CD4-positive, alpha-beta T cell (primary cell): ENCODE results near the gene HSFX4. TPM values are rescaled to one million over a fixed set of nuclear protein-coding genes. Genes with fewer than 3 reads are reported as not detected.
"Not testable (repeated sequence)": the region's sequence is repeated elsewhere in the genome, so short reads cannot be mapped to it uniquely, and the experiment has no call there.

ENCODE experiments used
- ATAC-seq: fragments of 200-7000 bp; cut with Tn5 transposase; one replicate; pipeline ENCODE4 v1.10.0; 2022; ENCODE audit warnings: mild to moderate bottlenecking; ENCODE audit not compliant: poor library complexity
- CTCF ChIA-PET: fragments of 350-600 bp; sonication (Branson Sonifier 250); formaldehyde crosslinking; loops from one replicate; lab custom pipeline; 2021; ENCODE audit warnings: antibody characterized with exemption, inconsistent platforms; lab: Charles Lee
- POLR2A ChIA-PET: fragments of 350-600 bp; sonication (Branson Sonifier 250); formaldehyde crosslinking; loops from one replicate; lab custom pipeline; 2021; ENCODE audit warnings: antibody characterized with exemption, inconsistent platforms; lab: Charles Lee
- DNase-seq, 14 experiments: peaks; one replicate each; pipeline ENCODE4 v3.0.0-alpha.2; 2013 to 2020; ENCODE audit warnings: mixed read lengths in 2 of 14
- H3K27ac ChIP-seq, 2 donors: one replicate each; pipeline versions ENCODE4 v1.5.1 to v1.7.0; 2013; ENCODE audit warnings: low read length in 2 of 2, low read depth in 1 of 2, mild to moderate bottlenecking in 1 of 2
- H3K27me3 ChIP-seq, 2 experiments: 1 replicate in 1 of 2; 2 replicates in 1 of 2; pipeline versions ENCODE4 v1.6.1 to v1.7.0; 2013; ENCODE audit warnings: low read length in 2 of 2, control low read depth in 1 of 2, mild to moderate bottlenecking in 1 of 2, moderate library complexity in 1 of 2; ENCODE audit not compliant: insufficient read depth in 2 of 2, control insufficient read depth in 1 of 2
- H3K36me3 ChIP-seq: one replicate; pipeline ENCODE4 v1.6.1; 2013; ENCODE audit warnings: low read length, control low read depth; ENCODE audit not compliant: insufficient read depth
- H3K4me1 ChIP-seq: one replicate; pipeline ENCODE4 v1.6.1; 2013; ENCODE audit warnings: low read length, control low read depth; ENCODE audit not compliant: insufficient read depth
- H3K4me3 ChIP-seq: one replicate; pipeline ENCODE4 v1.5.1; 2013; ENCODE audit warnings: mild to moderate bottlenecking, low read length, moderate library complexity
- H3K9me3 ChIP-seq, 2 experiments: 1 replicate in 1 of 2; 2 replicates in 1 of 2; pipeline versions ENCODE4 v1.6.1 to v1.7.0; 2013; ENCODE audit warnings: low read length in 2 of 2, mild to moderate bottlenecking in 2 of 2, control low read depth in 1 of 2, moderate library complexity in 1 of 2; ENCODE audit not compliant: control insufficient read depth in 1 of 2, insufficient read depth in 1 of 2
- H3K27ac Mint-ChIP-seq: one replicate; pipeline ENCODE4 v1.8.0; 2020; ENCODE audit warnings: mixed read lengths
- H3K27me3 Mint-ChIP-seq: one replicate; pipeline ENCODE4 v1.8.0; 2021; ENCODE audit warnings: mixed read lengths
- H3K36me3 Mint-ChIP-seq: one replicate; pipeline ENCODE4 v1.8.0; 2021; ENCODE audit warnings: low read depth, mixed read lengths
- H3K4me1 Mint-ChIP-seq: one replicate; pipeline ENCODE4 v1.8.0; 2021; ENCODE audit warnings: low read depth, mixed read lengths
- H3K4me3 Mint-ChIP-seq: one replicate; pipeline ENCODE4 v1.8.0; 2020; ENCODE audit warnings: mild to moderate bottlenecking, mixed read lengths
- H3K9me3 Mint-ChIP-seq: one replicate; pipeline ENCODE4 v1.8.0; 2020; ENCODE audit warnings: mixed read lengths
- intact Hi-C, 2 experiments: fragments of 100-400 bp; cut with DNase I in 1 of 2; cut with micrococcal nuclease in 1 of 2; formaldehyde crosslinking; loops; one replicate each; pipeline versions ENCODE4 v1.15.1 to v1.9.0; 2023 to 2025; cut with DNase I, micrococcal nuclease
- total RNA-seq, 174 experiments: library from RNA in 2 of 174; stranded (reverse) in 2 of 174; gene quantifications; one replicate each; pipeline ENCODE4 v1.2.3 and lab custom pipeline; 2021 to 2026
- TF ChIP-seq, protein P1 (sequence below): fragments of 200-600 bp; IDR thresholded peaks from one replicate; pipeline ENCODE4 v1.8.0; 2022; ENCODE audit warnings: antibody characterized with exemption, mild to moderate bottlenecking

Gene HSFX4
- total RNA-seq, 2 experiments from 2014 or later: not detected

DNA sequence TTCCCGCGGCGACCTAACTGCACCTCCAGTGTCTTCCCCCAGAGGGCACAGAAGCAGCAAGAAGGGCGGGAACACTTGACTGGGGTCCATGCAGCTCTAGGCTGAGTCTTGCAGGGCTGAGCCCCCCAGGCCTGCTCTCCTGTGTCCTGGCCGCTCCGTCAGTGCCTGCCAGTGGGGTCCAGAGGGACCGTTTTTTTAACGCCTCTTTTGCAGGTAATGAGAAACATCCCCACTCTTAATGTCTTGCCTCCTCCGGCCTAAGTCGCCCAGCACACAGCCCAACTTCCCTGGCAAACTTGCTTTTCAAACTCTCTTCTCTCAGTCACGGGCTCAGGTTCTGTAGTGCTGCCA lies 11.3 kb downstream of the HSFX4 start:
- ATAC-seq, H3K9me3 Mint-ChIP-seq, H3K27ac ChIP-seq, DNase-seq, H3K4me1 Mint-ChIP-seq, H3K27me3 ChIP-seq, H3K27me3 Mint-ChIP-seq, H3K9me3 ChIP-seq, H3K36me3 ChIP-seq, H3K36me3 Mint-ChIP-seq, intact Hi-C loops: not testable (repeated sequence)
- H3K27ac Mint-ChIP-seq: peak overlapping the region; percentile 95
- CTCF ChIA-PET: interaction anchor here (0.7 kb wide), 1 partner anchor 413 kb away, joined by 3 read pairs; no protein-coding TSS in a partner anchor
- H3K4me3 ChIP-seq: peak overlapping the region; percentile 69
- TF ChIP-seq, protein P1, sequence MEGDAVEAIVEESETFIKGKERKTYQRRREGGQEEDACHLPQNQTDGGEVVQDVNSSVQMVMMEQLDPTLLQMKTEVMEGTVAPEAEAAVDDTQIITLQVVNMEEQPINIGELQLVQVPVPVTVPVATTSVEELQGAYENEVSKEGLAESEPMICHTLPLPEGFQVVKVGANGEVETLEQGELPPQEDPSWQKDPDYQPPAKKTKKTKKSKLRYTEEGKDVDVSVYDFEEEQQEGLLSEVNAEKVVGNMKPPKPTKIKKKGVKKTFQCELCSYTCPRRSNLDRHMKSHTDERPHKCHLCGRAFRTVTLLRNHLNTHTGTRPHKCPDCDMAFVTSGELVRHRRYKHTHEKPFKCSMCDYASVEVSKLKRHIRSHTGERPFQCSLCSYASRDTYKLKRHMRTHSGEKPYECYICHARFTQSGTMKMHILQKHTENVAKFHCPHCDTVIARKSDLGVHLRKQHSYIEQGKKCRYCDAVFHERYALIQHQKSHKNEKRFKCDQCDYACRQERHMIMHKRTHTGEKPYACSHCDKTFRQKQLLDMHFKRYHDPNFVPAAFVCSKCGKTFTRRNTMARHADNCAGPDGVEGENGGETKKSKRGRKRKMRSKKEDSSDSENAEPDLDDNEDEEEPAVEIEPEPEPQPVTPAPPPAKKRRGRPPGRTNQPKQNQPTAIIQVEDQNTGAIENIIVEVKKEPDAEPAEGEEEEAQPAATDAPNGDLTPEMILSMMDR: peak; percentile 38
- POLR2A ChIA-PET: interaction anchor here (1.1 to 4.0 kb wide), 4 partner anchors 401 to 753 kb away, joined by 6 to 102 read pairs (median 29); partner anchors contain the start of genes EOLA1, IDS, MTM1 and MTMR1
- H3K4me1 ChIP-seq: peaks cover 15% of the 10 kb centered on the region
- peak overlapping the region; percentile 94 for H3K4me3 Mint-ChIP-seq

DNA sequence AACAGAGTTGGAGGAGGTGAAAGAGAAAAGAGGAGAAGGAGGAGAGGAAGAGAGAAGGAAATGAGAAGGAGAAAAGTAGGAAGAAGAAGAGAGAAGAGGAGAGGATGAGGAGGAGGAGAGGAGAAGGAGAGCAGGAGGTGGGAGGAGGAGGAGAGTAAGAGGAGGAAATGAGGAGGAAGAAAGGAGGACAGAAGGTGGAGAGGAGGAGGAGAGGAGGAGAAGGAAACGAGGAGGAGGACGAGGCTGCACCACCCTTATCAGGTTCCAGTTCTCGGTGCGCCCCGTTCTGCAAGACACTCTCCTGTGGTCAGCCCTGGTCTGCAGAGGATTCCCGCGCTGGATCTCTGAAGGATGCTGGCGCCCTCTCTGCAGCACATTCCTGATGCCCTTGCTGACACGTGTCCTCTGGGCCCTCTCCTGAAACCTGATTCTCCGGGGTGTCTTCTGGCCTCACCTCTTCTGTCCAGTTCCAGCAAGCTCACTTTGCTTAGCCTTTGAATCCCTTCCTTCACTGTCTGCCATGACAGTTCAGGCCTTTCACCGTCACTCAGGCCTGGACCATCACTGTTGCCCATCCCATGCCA lies 15.8 kb downstream of the HSFX4 start:
- intact Hi-C loops, CTCF ChIA-PET, H3K4me1 Mint-ChIP-seq, H3K4me3 ChIP-seq, H3K9me3 Mint-ChIP-seq, ATAC-seq, H3K27me3 Mint-ChIP-seq, H3K27ac ChIP-seq, H3K4me3 Mint-ChIP-seq, H3K4me1 ChIP-seq, H3K27me3 ChIP-seq, H3K27ac Mint-ChIP-seq, H3K9me3 ChIP-seq, DNase-seq, POLR2A ChIA-PET: not testable (repeated sequence)
- H3K36me3 Mint-ChIP-seq: peaks cover 16% of the 10 kb centered on the region
- peaks cover 22% of the 10 kb centered on the region for H3K36me3 ChIP-seq

DNA sequence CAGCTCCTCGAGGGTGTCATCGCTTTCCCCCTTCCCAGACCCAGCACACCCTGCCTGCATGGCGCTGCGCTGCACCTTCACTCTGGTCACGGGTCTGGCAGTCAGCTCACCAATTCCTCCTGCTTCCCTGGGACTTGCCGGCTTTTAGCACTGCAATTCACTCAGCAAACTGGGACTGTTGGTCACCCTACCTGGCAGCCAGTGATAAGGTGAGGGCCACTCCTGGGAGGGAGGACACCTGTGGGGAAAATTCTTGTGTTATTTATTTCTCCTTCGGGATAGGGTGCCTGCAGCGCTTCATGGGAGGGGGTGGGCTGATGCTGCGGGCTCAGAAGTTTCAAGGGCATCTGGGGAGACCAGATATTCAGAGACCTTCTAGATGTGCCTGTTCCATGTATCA lies 16.4 kb downstream of the HSFX4 start:
- DNase-seq, H3K9me3 Mint-ChIP-seq, CTCF ChIA-PET, H3K4me3 ChIP-seq, H3K27ac ChIP-seq, H3K9me3 ChIP-seq, H3K27me3 ChIP-seq, H3K27ac Mint-ChIP-seq, H3K4me1 Mint-ChIP-seq, ATAC-seq, H3K27me3 Mint-ChIP-seq, POLR2A ChIA-PET, H3K4me1 ChIP-seq, intact Hi-C loops, H3K4me3 Mint-ChIP-seq: not testable (repeated sequence)
- peaks cover 22% of the 10 kb centered on the region for H3K36me3 Mint-ChIP-seq
- peaks cover 22% of the 10 kb centered on the region for H3K36me3 ChIP-seq

DNA sequence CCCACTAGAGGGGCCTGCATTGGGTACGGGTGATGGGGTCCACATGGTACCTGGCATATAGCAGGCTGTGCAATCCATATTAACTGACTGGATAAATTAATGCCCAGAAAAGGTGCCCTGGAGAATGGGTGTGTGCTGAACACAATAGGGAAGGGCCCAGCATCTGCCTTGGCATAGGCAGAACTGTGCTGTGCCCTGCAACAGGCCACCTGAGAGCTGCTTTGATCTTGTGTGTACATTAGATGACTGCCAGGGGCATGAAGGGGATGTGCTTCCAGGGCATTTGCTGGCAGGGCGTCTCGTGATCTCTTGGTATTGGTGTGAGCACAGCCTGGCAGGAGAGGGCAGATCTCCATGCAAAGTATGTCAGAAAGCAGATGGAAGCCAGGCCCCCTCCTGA lies 17.6 kb downstream of the HSFX4 start:
- H3K27me3 ChIP-seq, H3K27me3 Mint-ChIP-seq, H3K4me3 Mint-ChIP-seq, H3K9me3 ChIP-seq, H3K4me3 ChIP-seq, H3K4me1 ChIP-seq, DNase-seq, H3K4me1 Mint-ChIP-seq, CTCF ChIA-PET, H3K27ac ChIP-seq, intact Hi-C loops, ATAC-seq, H3K27ac Mint-ChIP-seq, H3K9me3 Mint-ChIP-seq, POLR2A ChIA-PET: not testable (repeated sequence)
- peaks cover 24% of the 10 kb centered on the region for H3K36me3 ChIP-seq
- peaks cover 32% of the 10 kb centered on the region for H3K36me3 Mint-ChIP-seq
